GM12874 (cell line): Measurements from ENCODE around the gene CHN2.

ENCODE experiments used
- CTCF ChIP-seq: IDR thresholded peaks from 2 replicates; pipeline ENCODE4 v1.5.1; 2011; ENCODE audit warnings: low read depth, mild to moderate bottlenecking, control low read depth, low read length, moderate library complexity; ENCODE audit not compliant: insufficient read depth

CHN2 gene

GRCh38 chr7:29154076-29154475 is 40.5 kb upstream of the CHN2 start:
- TF ChIP-seq CTCF, result no peak

DNA sequence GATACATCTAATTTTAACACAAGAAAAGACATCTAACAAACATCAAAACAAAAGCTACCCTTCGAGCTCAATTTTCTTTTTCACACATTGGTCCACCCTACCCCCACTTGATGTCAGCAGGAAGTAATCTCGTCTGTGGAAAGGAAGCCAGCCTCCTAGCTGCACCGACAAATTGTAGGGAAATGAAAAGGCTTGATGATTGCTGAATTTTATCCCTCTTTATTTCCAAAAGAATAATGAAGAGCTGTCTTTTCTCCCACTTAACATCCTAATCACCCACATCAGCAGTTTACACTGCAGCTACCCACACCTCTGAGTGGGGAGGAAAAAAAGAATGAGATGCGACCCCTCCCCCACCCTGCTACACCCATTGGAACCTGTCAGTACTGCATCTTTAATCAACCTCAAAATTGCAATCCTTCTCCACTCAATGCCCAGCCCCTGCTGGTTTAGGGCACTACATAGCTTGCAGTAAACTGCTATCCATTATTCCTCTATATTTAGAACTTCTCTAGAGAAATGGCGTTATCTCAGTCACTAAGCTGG is 37.6 kb upstream of the CHN2 start:
- no peak for TF ChIP-seq CTCF

- TF ChIP-seq CTCF, result no peak
Observed at GRCh38 chr7:29158795-29159423, 35.7 kb upstream of the CHN2 start.

GRCh38 chr7:29160080-29160479 is 34.5 kb upstream of the CHN2 start:
- no peak for TF ChIP-seq CTCF

DNA sequence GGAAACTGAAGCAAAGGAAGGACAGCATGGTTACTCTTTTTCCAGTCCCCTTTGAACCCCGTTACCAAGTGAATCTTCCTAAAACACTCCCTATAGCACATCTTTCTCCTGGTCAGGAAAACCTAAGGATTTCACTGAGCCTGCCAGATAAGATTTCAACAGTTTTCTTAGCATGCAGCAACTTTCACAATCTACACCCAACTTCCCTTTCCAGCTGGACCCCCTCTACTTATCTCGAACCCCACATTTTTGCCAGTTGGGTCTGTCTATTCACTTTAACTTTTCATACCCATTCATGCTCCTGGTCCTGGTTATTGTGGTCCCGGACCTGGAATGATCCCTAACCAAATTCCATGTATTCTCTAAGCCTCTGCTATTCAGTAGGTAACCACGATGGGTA is 33.3 kb upstream of the CHN2 start:
- TF ChIP-seq CTCF, result no peak

DNA sequence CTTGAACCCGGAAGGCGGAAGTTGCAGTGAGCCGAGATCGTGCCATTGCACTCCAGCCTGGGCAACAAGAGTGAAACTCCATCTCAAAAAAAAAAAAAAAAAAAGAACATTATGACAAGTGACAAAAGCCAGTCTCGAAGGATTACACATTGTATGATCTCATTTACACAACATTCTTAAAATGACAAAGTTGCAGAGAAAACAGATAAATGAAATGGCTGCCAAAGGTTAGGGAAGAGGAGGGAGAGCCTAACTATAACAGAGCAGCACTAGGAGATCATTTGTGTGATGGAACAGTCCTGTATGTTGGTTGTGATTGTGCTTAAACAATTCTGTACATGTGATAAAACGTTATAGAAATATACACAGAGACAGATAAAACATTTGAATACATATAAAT is 32.0 kb upstream of the CHN2 start:
- no peak for TF ChIP-seq CTCF

GRCh38 chr7:29163854-29164253 is 30.7 kb upstream of the CHN2 start:
- TF ChIP-seq CTCF, result no peak

- TF ChIP-seq CTCF, result no peak
Observed at GRCh38 chr7:29167721-29168120, 26.9 kb upstream of the CHN2 start.
